GM19193 (cell line): ENCODE results near the gene PPIF.

ENCODE experiments used
- POLR2A ChIP-seq: IDR thresholded peaks from 4 replicates; pipeline ENCODE4 v1.6.1; 2011; ENCODE audit not compliant: insufficient read depth, insufficient read length; ENCODE audit errors: extremely low read depth

PPIF gene

DNA sequence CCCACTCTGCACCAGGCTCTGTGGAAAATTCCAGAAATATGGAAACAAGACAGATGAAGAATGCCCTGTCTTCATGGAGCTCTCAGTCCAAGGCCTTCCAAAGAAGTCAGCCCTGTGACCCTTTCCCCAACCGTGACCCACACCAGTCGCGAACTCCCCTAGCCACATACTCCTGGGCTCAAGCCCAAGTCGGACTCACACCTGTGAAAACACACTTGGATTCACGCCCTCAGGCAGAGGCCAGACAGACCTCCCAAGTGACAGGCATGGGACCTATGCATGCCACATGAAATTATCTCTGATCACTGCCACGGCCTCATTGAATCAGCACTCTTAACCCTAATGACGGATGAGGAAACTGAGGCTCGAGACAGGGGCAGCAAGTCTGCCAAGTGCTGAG, 55.7 kb downstream of the PPIF start:
- no peak for TF ChIP-seq POLR2A

GRCh38 chr10:79403441-79404230, 56.4 kb downstream of the PPIF start:
- TF ChIP-seq POLR2A, result no peak

DNA sequence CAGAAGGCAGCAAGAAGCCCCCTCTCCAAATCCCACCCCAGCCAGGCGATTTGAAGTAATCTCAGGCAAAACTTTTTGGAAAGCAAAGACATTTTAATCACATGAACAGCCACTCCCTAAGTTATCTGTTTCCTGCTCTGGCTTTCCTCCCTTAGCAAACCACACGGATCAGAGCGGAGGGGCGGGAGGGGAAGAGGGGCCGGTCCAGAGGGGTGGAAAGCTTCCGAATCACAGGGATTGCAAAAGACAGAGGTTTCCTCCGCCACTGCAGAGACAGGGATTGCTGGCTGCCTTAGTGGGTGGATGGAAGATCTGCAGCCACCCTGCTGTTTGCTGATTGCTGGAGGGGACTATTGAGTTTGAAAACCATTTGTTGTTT, 57.0 kb downstream of the PPIF start:
- no peak for TF ChIP-seq POLR2A

- no peak for TF ChIP-seq POLR2A
Measured at GRCh38 chr10:79404690-79405131, 57.4 kb downstream of the PPIF start.
